Posterior cingulate gyrus (tissue), 11 donors: ENCODE measurements around the gene FBXW8.
A peak's percentile ranks its signal among the peaks of the same experiment; 100 is the strongest.

Experiments used
- DNase-seq, 10 donors: peaks; one replicate each; pipeline versions ENCODE4 v3.0.0 to v3.0.0-alpha.2; 2020 to 2021; ENCODE audit warnings: mixed read lengths in 3 of 10
- intact Hi-C: fragments of 100-400 bp; cut with DNase I; formaldehyde crosslinking; loops from one replicate; pipeline ENCODE4 v1.15.1; 2023

Gene FBXW8

DNA sequence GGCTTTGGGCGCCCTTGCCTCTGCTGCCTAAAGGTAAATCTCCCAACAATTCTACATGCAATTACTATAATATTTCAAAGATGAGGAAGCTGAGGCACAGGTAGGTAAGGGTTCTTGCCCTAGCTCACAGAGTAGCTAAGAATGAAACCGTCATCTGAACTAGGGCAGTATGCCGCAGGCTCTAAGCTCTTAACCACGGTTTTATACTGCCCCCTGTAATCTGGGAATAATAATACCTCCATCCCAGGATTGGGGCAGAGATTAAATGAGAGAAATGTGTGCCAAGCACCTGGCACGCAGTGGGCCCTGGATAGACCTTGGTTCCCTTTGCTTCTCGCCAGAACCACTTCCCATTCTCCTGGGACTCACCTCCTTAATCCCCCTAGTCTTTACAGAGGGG is 28.0 kb upstream of the FBXW8 start:
- intact Hi-C loops: loop anchor here (2.0 kb wide), 1 partner anchor 180 kb away; no protein-coding TSS in a partner anchor
- peak in 1 of 10 donors; percentile 55 for DNase-seq

DNA sequence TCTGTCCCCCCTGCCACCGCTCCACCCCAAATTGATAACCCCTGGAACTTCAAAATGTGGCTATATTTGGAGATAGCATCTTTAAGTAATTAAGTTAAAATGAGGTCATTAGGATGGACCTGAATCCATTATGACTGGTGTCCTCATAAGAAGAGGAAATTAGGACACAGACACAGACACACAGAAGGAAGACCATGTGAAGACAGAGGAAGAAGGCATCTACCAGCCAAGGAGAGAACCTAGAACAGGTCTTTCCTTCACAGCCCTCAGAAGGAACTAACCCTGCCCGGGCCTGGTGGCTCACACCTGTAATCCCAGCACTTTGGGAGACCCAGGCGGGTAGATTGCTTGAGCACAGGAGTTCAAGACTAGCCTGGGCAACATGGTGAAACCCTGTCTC is 25.9 kb upstream of the FBXW8 start:
- intact Hi-C loops: no loop called here
- peak in 1 of 10 donors; percentile 38 for DNase-seq

DNA sequence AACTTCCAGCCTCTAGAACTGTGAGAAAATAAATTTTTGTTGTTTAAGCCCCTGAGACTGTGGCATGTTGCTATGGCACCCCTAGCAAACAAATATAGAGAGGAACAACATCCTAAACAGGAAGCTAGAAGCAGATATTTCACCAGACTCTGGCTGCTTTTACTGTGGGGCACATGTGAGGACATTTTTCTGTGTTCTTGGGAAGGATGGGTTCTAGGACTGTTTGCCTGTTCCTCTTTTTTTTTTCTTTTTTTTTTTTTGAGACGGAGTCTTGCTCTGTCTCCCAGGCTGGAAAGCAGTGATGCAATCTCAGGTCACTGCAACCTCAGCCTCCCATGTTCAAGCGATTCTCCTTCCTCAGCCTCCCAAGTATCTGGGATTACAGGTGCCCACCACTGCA is 25.3 kb upstream of the FBXW8 start:
- no peak for DNase-seq
- intact Hi-C loops: no loop called here

DNA sequence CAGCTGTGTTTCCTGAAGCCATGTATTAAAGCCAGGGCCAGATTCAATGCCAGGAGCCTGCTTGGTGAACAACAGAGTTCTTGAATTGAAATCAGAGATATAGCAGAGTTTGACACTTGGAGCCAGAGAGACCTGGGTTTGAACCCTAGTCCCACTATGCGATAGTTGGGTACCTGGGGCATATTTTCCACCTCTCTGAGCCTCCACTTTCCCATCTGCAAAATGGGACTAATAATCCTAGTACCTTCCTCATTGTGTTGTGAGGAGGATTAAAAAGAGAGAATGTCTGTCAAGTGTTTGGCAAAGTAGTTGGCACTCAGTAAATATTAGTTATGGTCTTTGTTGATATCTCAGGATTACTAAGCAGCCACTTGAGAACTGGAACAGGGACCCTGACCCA is 23.5 kb upstream of the FBXW8 start:
- DNase-seq: peak in 1 of 10 donors; percentile 2
- intact Hi-C loops: no loop called here

DNA sequence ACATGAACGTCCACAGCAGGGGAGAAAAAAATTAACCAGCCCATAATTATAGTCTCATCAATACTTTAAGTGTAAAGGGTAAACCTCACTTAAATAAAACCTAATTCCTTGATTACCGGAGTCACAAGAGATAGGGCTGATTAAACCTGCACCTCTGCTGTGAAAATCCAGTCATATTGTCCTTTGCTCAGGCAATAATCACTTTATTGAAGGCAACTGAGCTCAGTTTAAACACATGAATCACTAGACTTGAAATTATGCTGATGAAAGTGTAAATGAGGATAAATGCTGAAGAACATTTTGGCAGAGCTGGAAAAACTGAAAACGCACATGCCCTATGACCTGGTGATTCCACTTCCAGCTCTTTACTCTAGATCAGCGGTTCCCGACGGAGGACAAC is 22.9 kb upstream of the FBXW8 start:
- intact Hi-C loops: no loop called here
- no peak for DNase-seq

DNA sequence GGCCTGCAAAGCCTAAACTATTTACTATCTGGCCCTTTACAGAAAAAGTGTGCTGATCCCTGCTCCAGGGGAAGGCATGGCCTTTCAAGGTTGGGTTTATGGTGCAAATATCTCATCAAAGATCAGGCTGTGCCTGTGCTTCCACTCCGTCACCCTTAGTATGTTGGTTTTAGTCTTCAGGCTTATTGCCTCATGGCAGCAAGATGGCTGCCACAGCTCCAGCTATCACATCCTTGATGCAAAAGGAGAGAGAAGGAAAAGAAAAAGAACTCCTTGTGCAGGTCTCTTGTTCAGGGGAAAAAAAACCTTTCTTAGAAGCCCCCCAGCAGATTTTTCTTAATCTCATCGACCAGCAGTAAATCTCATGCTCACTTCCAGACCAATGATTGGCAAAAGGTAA is 20.4 kb upstream of the FBXW8 start:
- DNase-seq: peak in 1 of 10 donors; percentile 4
- intact Hi-C loops: no loop called here

DNA sequence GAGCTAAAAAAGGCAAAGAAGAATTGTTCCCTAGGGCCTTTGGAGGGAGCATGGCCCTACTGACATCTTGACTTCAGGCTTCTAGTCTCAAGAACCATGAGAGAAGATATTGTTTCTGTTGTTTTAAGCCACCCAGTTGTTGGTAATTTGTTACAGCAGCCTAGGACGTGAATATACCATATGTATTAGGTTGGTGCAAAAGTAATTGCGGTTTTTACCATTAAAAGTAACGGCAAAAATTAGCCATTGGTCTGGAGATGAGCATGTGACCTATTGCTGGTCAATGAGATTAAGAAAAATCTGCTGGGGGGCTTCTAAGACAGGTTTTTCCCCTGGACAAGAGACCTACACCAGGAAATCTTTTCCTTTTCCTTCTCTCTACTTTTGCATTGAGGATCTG is 19.7 kb upstream of the FBXW8 start:
- intact Hi-C loops: no loop called here

DNA sequence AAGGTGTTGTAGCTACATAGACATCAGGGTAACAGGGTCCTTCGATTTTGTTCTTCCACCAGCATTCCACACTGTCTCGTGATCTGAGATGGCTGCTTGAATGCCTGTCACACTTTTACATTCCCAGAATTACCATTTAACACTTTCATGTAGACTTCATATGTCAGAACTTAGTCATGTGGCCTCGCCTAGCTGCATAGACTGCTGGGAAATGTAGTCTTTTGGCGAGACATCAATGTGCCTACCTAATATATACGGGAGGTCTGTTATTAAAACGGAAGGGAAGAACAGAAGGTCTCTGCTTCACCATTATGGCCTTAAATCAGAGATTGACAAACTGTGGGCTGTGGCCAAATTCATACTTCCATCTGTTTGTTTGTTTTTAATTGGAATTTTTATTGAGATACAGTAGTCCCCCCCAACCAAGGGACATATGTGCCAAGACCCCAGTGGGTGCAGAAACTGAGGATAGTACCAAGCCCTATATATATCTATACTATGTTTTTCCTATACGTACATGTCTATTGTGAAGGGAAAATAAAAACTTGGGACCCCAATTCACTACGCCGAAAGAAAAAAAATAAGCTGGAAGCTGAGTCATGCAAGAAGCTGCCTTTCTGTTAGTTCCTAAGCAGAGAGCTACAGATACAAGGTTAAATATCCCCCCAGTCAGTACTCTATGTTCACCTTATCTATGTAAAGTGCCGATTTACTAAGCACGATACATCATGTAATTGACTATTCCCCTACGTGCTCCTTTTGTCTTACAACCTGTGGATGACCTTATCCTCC is 18.2 kb upstream of the FBXW8 start:
- intact Hi-C loops: no loop called here
- no peak for DNase-seq

More for the DNA sequence above, 19.7 kb upstream of the FBXW8 start:
- no peak for DNase-seq

DNA sequence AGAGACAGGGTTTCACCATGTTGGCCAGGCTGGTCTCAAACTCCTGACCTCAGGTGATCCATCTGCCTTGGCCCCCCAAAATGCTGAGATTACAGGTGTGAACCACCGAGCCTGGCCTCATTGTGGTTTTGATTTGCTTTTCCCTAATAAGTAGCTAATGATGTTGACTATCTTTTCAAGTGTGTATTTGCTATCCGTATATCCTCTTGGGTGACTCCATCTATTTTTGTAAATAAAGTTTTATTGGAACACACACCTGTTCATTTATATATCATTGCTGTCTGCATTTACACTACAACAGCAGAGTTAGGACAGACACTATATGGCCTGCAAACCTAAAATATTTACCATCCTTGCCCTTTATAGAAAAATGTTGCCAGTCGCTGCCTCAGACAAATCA is 15.8 kb upstream of the FBXW8 start:
- intact Hi-C loops: no loop called here

GRCh38 chr12:116896411-116896924 is 14.3 kb upstream of the FBXW8 start:
- intact Hi-C loops: no loop called here
- DNase-seq: no peak

More for the DNA sequence above, 15.8 kb upstream of the FBXW8 start:
- no peak for DNase-seq

GRCh38 chr12:116897476-116897875 is 13.3 kb upstream of the FBXW8 start:
- intact Hi-C loops: no loop called here
- no peak for DNase-seq

DNA sequence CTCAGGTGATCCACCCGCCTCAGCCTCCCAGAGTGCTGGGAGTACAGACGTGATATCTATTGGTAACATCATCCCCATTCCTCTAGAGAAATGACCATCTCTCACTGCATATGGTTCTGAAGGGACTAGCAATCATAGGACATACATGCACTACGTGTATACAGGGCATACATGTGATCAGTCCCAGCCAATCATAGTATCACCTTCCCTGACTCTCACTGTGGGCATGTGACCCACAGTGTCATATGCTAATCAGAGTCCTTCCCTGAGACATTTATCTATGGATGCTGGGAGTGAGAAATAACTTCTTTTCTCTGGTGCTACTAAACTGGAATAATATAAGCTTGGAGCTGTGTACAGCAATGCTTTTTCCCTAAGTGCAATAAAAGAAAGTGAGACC is 12.1 kb upstream of the FBXW8 start:
- DNase-seq: no peak
- intact Hi-C loops: no loop called here

DNA sequence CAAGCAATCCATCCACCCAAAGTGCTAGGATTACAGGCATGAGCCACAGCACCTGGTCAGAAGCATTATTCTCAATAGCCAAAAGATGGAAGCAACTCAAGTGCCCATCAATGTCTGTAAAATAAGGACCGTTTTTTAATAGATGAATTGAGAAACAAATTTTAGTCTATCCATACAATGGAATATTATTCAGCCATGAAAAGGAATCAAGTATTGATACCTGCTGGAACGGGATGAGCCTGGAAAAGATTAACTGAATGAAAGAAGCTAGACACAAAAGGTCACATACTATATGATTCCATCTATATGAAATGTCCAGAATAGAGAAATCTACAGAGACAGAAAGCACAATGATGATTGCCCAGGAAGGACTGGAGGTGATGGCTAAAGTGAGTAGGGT is 9.1 kb upstream of the FBXW8 start:
- DNase-seq: no peak
- intact Hi-C loops: no loop called here

DNA sequence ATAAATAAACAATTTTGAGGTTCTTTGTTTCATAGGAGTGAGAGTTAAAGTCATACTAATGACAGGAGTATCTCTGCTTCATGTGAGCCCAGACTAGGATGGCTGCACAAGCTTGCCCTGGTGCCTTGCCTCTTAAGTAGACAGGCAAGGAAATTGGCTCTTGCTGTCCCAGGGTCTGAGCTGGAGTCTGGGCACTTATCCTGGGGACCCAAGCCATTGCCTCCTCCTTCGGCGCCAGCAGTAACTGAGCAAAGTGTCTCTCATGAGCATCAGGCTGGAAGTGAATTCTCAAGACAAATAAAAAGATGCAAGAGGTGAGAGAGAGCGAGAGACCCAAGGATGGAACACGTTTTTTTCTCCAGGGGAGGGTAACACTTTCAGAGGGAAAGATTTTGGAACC is 6.9 kb upstream of the FBXW8 start:
- no peak for DNase-seq
- intact Hi-C loops: no loop called here

DNA sequence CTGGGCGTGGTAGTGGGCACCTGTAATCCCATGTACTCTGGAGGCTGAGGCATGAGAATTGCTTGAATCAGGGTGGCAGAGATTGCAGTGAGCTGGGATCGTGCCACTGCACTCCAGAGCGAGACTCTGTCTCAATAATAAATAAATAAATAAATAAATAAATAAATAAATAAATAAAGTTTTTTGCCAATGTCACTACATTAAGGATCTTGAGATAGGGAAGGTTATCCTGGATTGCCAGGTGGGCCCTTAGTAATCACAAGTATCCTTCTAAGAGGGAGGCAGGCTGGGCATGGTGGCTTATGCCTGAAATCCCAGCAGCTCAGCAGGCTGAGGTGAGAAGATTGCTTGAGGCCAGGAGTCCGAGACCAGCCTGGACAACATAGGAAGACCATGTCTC is 4.5 kb upstream of the FBXW8 start:
- intact Hi-C loops: no loop called here
- DNase-seq: no peak

DNA sequence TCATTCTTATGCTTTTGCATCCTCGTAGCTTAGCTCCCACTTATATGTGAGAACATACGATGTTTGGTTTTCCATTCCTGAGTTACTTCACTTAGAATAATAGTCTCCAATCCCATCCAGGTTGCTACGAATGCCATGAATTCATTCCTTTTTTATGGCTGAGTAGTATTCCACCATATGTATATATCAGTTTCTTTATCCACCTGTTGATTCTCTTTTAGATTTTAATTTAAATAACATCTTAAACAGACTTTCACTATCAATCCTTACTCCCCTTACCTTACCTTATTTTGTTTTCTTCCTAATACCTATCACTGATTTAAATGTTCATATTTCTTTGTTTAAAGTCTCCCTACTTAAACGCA is 488 bp upstream of the FBXW8 start:
- intact Hi-C loops: no loop called here
- DNase-seq: no peak

GRCh38 chr12:116915326-116915725 is 4.6 kb downstream of the FBXW8 start:
- no peak for DNase-seq
- intact Hi-C loops: no loop called here

DNA sequence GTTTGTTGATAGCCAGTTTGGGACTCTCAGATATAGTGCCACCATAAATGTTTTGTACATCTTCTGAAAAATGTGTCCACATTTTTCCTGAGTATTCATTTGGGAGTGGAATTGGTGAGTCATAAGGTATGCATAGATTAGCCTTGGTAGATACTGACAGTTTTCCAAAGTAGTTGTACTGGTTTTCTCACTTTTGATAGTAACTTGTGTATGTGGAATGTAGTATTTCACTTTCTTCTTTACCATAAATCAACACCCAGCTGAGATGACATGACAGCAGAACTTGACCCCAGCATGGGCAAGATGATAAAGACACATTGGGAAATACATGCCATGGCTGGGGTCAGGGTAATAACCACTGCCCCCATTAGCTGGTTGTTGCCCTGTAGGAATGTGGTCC is 5.4 kb downstream of the FBXW8 start:
- intact Hi-C loops: no loop called here
- DNase-seq: no peak

GRCh38 chr12:116916714-116917114 is 6.0 kb downstream of the FBXW8 start:
- intact Hi-C loops: no loop called here
- DNase-seq: no peak

GRCh38 chr12:116918464-116918863 is 7.7 kb downstream of the FBXW8 start:
- no peak for DNase-seq
- intact Hi-C loops: no loop called here

GRCh38 chr12:116919247-116919661 is 8.5 kb downstream of the FBXW8 start:
- intact Hi-C loops: no loop called here

GRCh38 chr12:116919706-116920485 is 9.1 kb downstream of the FBXW8 start:
- intact Hi-C loops: no loop called here
- DNase-seq: no peak

More at GRCh38 chr12:116919247-116919661, 8.5 kb downstream of the FBXW8 start:
- no peak for DNase-seq
